ENCODE results near the gene CACNB2.

The CACNB2 gene

GRCh38 chr10:18140149-18140956 is at the start of gene CACNB2:
Gene CACNB2, plus strand, starts transcription at chr10:18140424.
- DNase-seq: peak; percentile 79

- DNase-seq: no peak
Observed at GRCh38 chr10:18094332-18094731, 45.9 kb upstream of the CACNB2 start.

- DNase-seq: no peak
Observed at GRCh38 chr10:18094793-18095192, 45.4 kb upstream of the CACNB2 start.

- no peak for DNase-seq
Observed at GRCh38 chr10:18097524-18097923, 42.7 kb upstream of the CACNB2 start.

GRCh38 chr10:18098201-18098600 is 42.0 kb upstream of the CACNB2 start:
- no peak for DNase-seq

GRCh38 chr10:18099415-18099814 is 40.8 kb upstream of the CACNB2 start:
- no peak for DNase-seq

- DNase-seq: no peak
Observed at GRCh38 chr10:18100669-18101068, 39.6 kb upstream of the CACNB2 start.

- DNase-seq: no peak
Observed at GRCh38 chr10:18102404-18102803, 37.8 kb upstream of the CACNB2 start.

- DNase-seq: no peak
Observed at GRCh38 chr10:18104223-18104872, 35.9 kb upstream of the CACNB2 start.

- DNase-seq: no peak
Observed at GRCh38 chr10:18109341-18109870, 30.8 kb upstream of the CACNB2 start.

GRCh38 chr10:18113881-18114280 is 26.3 kb upstream of the CACNB2 start:
- no peak for DNase-seq

GRCh38 chr10:18117276-18117675 is 22.9 kb upstream of the CACNB2 start:
- DNase-seq: no peak

GRCh38 chr10:18122753-18123152 is 17.5 kb upstream of the CACNB2 start:
- DNase-seq: no peak

- no peak for DNase-seq
Observed at GRCh38 chr10:18133046-18133445, 7.2 kb upstream of the CACNB2 start.

GRCh38 chr10:18134509-18134908 is 5.7 kb upstream of the CACNB2 start:
- no peak for DNase-seq

- DNase-seq: no peak
Observed at GRCh38 chr10:18134921-18135320, 5.3 kb upstream of the CACNB2 start.

- no peak for DNase-seq
Observed at GRCh38 chr10:18136073-18136791, 4.0 kb upstream of the CACNB2 start.

- no peak for DNase-seq
Observed at GRCh38 chr10:18137111-18137510, 3.1 kb upstream of the CACNB2 start.

- DNase-seq: peak; percentile 57
Observed at GRCh38 chr10:18140957-18141845, 977 bp downstream of the CACNB2 start.

GRCh38 chr10:18142151-18142550 is 1.9 kb downstream of the CACNB2 start:
- DNase-seq: no peak

- DNase-seq: no peak
Observed at GRCh38 chr10:18144396-18144795, 4.2 kb downstream of the CACNB2 start.

GRCh38 chr10:18144928-18145327 is 4.7 kb downstream of the CACNB2 start:
- peak; percentile 63 for DNase-seq
